Activated CD8-positive, alpha-beta memory T cell treated with anti-CD3 and anti-CD28 coated beads for 36 hours (primary cell): ENCODE results near the gene ADO. TPM values are rescaled to one million over a fixed set of nuclear protein-coding genes. Genes with fewer than 3 reads are reported as not detected.

Experiments
- CTCF ChIA-PET: fragments of 350-600 bp; sonication (Branson Sonifier 250); formaldehyde crosslinking; loops from one replicate; lab custom pipeline; 2021; ENCODE audit warnings: antibody characterized with exemption; lab: Charles Lee
- POLR2A ChIA-PET: fragments of 350-600 bp; sonication (Branson Sonifier 250); formaldehyde crosslinking; loops from one replicate; lab custom pipeline; 2021; ENCODE audit warnings: antibody characterized with exemption; lab: Charles Lee
- total RNA-seq, 2 experiments: library from RNA; stranded (reverse); gene quantifications; one replicate each; pipeline ENCODE4 v1.2.3, GENCODE V29; 2021

The ADO gene
- total RNA-seq, 2 experiments from 2014 or later, result 33.4 to 34.4 TPM

DNA sequence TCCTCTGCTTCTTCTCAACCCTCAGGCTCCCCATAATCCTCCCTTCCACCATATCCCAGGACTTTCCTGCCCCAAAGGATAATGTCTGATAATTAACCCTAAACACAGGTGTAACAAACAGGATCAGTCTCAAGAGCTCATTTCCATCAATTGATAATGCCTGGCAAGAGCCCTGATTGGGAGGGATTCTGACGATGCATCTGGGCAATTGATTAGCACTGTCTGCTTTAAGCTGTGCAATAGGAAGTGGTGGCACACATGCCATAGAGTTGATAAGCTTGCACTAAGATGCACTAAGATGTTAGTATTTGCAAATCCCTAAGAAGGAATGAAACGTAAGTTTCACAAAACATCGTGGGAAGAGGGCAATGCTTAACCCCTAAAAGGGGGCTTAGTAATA is 39.1 kb downstream of the ADO start:
- CTCF ChIA-PET, result interaction anchor here (0.6 kb wide), 1 partner anchor 260 kb away, joined by 3 read pairs; no protein-coding TSS in a partner anchor
- POLR2A ChIA-PET, result no interaction called here

DNA sequence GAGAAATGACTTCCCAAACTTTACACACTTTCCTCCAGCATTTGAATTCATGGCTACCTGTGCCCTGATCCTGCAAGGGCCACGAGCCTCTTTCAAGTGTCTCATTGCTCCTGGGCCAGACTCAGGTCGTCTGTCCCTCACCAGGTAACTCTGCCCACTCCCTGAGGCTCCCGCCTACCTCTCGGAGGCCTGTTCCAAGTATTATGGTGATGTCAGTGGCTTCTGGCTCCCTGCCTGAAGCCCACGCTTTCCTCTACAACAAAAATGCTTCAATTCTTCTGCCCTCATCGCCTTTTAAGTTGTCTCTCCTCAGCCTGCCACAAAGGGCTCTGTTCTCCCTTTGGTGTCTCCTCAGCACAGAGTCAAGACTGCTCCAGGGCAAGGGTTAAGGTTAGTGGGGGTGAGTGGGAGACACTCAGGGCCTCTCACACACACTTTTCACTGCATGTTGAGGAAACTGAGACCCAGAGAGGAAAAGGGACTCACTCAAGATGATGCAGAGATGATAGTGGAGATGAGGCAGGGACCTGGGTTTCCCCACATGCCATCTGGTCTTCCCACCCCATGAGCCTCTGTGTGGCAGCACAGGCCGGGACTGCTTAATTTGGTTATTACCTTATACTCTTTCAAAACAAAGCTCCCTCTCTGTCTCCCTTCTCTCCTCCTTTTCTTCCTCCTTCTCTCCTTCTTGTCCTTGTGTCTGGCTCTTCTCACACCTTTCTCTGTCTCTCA is 39.9 kb downstream of the ADO start:
- POLR2A ChIA-PET, result no interaction called here
- CTCF ChIA-PET, result no interaction called here

GRCh38 chr10:62847433-62847832 is 42.9 kb downstream of the ADO start:
- POLR2A ChIA-PET, result no interaction called here
- CTCF ChIA-PET, result no interaction called here

GRCh38 chr10:62850646-62851045 is 46.1 kb downstream of the ADO start:
- ChIA-PET CTCF (interaction anchor here (1.7 kb wide), 1 partner anchor 14 kb away, joined by 4 read pairs; no protein-coding TSS in a partner anchor), POLR2A (no interaction called here)

DNA sequence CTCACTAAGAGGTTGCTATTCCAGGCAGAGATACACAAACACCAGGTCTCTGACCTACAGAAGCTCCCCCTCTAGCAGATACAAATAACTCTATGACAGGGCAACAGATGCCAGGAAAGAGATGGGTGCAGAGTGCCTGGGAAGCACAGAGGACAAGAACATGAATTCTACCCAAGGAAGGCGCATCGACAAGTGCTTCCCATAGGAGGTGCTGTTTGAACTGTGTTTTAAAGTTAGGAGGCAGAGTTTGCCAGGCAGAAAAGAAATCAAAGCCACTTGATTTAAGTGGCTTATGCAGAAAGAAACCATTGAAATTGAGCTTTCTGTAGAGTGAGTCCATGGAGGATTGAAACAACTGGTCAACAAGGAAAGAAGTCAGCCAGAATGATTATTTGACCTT is 46.9 kb downstream of the ADO start:
- ChIA-PET CTCF (interaction anchor here (0.8 to 5.3 kb wide), 4 partner anchors 15 to 133 kb away, joined by 3 to 43 read pairs (median 4); partner anchors contain the start of gene EGR2), POLR2A (interaction anchor here (1.0 to 3.5 kb wide), 2 partner anchors 36 to 233 kb away, joined by 3 to 22 read pairs; partner anchors contain the start of gene EGR2)

GRCh38 chr10:62852961-62853702 is 48.6 kb downstream of the ADO start:
- ChIA-PET POLR2A (interaction anchor here (0.6 to 3.5 kb wide), 5 partner anchors 17 to 280 kb away, joined by 3 to 22 read pairs (median 5); partner anchors contain the start of genes EGR2 and NRBF2), CTCF (interaction anchor here (0.7 to 5.3 kb wide), 4 partner anchors 22 to 225 kb away, joined by 3 to 43 read pairs (median 4); partner anchors contain the start of gene EGR2)

DNA sequence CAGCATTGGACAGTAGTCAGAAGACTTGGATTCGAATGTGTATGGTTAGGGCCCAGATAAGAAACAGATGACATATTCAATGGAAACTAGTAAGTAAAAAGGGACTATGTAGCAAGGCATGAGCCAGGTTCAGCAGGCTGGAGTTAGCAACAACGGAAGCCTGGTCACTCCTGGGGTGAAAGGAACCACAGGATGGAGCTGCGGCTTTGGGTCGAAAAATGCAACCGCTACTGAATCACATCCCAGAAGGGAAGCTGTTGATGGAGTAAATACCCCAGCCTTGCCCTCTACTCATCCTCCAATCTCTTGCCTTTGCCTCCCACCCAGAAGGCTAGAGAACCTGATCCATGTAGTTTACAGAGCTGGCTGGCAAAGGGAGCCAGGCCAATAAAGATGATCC is 49.2 kb downstream of the ADO start:
- POLR2A ChIA-PET, result interaction anchor here (1.1 to 3.5 kb wide), 3 partner anchors 16 to 279 kb away, joined by 5 to 22 read pairs (median 5); partner anchors contain the start of genes EGR2 and NRBF2
- CTCF ChIA-PET, result interaction anchor here (0.6 to 5.3 kb wide), 5 partner anchors 23 to 404 kb away, joined by 3 to 43 read pairs (median 4); partner anchors contain the start of gene EGR2

GRCh38 chr10:62856021-62856420 is 51.5 kb downstream of the ADO start:
- ChIA-PET CTCF (interaction anchor here (5.3 kb wide), 1 partner anchor 39 kb away, joined by 43 read pairs; the partner anchor contains the start of gene EGR2), POLR2A (interaction anchor here (0.7 kb wide), 1 partner anchor 40 kb away, joined by 4 read pairs; the partner anchor contains the start of gene EGR2)

Other genes starting within 250 kb of the ADO start
- 10 to 100 TPM; 88.9 to 91.3 TPM for gene EGR2, start 11.6 kb downstream of the ADO start, total RNA-seq